ENCODE measurements around the gene GGACT.

Gene GGACT

GRCh38 chr13:100513171-100513570 lies 75.4 kb downstream of the GGACT start:
- no peak overlapping the region for H3K27ac ChIP-seq
- TF ChIP-seq CTCF (IDR thresholded peaks at IDR 0.05) = no peak

GRCh38 chr13:100512422-100512821 lies 76.2 kb downstream of the GGACT start:
- Histone ChIP-seq H3K9me3 (ENCODE audit: control insufficient read depth, low read length) (no peaks in the 10 kb centered on the region), H3K79me2 (no peaks in the 10 kb centered on the region), H3K9ac (no peak overlapping the region), H3K27ac (no peak overlapping the region), H3K4me3 (ENCODE audit: low read depth, low read length) (no peak overlapping the region), H3K27me3 (ENCODE audit: control insufficient read depth, insufficient read depth, low read length) (no peaks in the 10 kb centered on the region), H3K36me3 (ENCODE audit: control insufficient read depth, insufficient read depth, low read length) (no peaks in the 10 kb centered on the region), H2AFZ (no peak overlapping the region), H3K4me1 (no peaks in the 10 kb centered on the region), H3K4me2 (ENCODE audit: low read length) (no peak overlapping the region)
- TF ChIP-seq CTCF (IDR thresholded peaks at IDR 0.05) = no peak

More at GRCh38 chr13:100513171-100513570, 75.4 kb downstream of the GGACT start:
- H3K4me3 ChIP-seq (ENCODE audit: low read depth, low read length) = no peak overlapping the region
- H3K9me3 ChIP-seq (ENCODE audit: control insufficient read depth, low read length) = no peaks in the 10 kb centered on the region
- no peaks in the 10 kb centered on the region for H3K36me3 ChIP-seq (ENCODE audit: control insufficient read depth, insufficient read depth, low read length)
- no peaks in the 10 kb centered on the region for H3K27me3 ChIP-seq (ENCODE audit: control insufficient read depth, insufficient read depth, low read length)
- H3K79me2 ChIP-seq = no peaks in the 10 kb centered on the region
- H3K9ac ChIP-seq = no peak overlapping the region
- no peaks in the 10 kb centered on the region for H3K4me1 ChIP-seq
- H3K4me2 ChIP-seq (ENCODE audit: low read length) = no peak overlapping the region
- H2AFZ ChIP-seq = no peak overlapping the region

GRCh38 chr13:100511466-100511865 lies 77.1 kb downstream of the GGACT start:
- H3K9ac ChIP-seq = no peak overlapping the region
- H3K9me3 ChIP-seq (ENCODE audit: control insufficient read depth, low read length) = no peaks in the 10 kb centered on the region
- no peak overlapping the region for H3K4me2 ChIP-seq (ENCODE audit: low read length)
- no peak overlapping the region for H3K27ac ChIP-seq
- no peaks in the 10 kb centered on the region for H3K27me3 ChIP-seq (ENCODE audit: control insufficient read depth, insufficient read depth, low read length)
- no peak overlapping the region for H2AFZ ChIP-seq
- no peaks in the 10 kb centered on the region for H3K79me2 ChIP-seq
- H3K4me1 ChIP-seq = no peaks in the 10 kb centered on the region
- H3K4me3 ChIP-seq (ENCODE audit: low read depth, low read length) = no peak overlapping the region
- TF ChIP-seq CTCF (IDR thresholded peaks at IDR 0.05) = no peak
- no peaks in the 10 kb centered on the region for H3K36me3 ChIP-seq (ENCODE audit: control insufficient read depth, insufficient read depth, low read length)

- H3K9me3 ChIP-seq (ENCODE audit: control insufficient read depth, low read length) = no peaks in the 10 kb centered on the region
- H3K27me3 ChIP-seq (ENCODE audit: control insufficient read depth, insufficient read depth, low read length) = no peaks in the 10 kb centered on the region
- no peak overlapping the region for H3K27ac ChIP-seq
- H3K79me2 ChIP-seq = no peaks in the 10 kb centered on the region
- no peak overlapping the region for H2AFZ ChIP-seq
- no peaks in the 10 kb centered on the region for H3K36me3 ChIP-seq (ENCODE audit: control insufficient read depth, insufficient read depth, low read length)
- H3K4me2 ChIP-seq (ENCODE audit: low read length) = no peak overlapping the region
- H3K4me3 ChIP-seq (ENCODE audit: low read depth, low read length) = no peak overlapping the region
- no peak for TF ChIP-seq CTCF (IDR thresholded peaks at IDR 0.05)
- H3K9ac ChIP-seq = no peak overlapping the region
- no peaks in the 10 kb centered on the region for H3K4me1 ChIP-seq
Measured at GRCh38 chr13:100510208-100510957, 78.2 kb downstream of the GGACT start.

- no peaks in the 10 kb centered on the region for H3K79me2 ChIP-seq
- H3K4me3 ChIP-seq (ENCODE audit: low read depth, low read length) = no peak overlapping the region
- no peak overlapping the region for H3K4me2 ChIP-seq (ENCODE audit: low read length)
- H3K9ac ChIP-seq = no peak overlapping the region
- no peak overlapping the region for H2AFZ ChIP-seq
- no peaks in the 10 kb centered on the region for H3K9me3 ChIP-seq (ENCODE audit: control insufficient read depth, low read length)
- no peaks in the 10 kb centered on the region for H3K36me3 ChIP-seq (ENCODE audit: control insufficient read depth, insufficient read depth, low read length)
- no peaks in the 10 kb centered on the region for H3K4me1 ChIP-seq
- no peak overlapping the region for H3K27ac ChIP-seq
- TF ChIP-seq CTCF (IDR thresholded peaks at IDR 0.05) = no peak
- no peaks in the 10 kb centered on the region for H3K27me3 ChIP-seq (ENCODE audit: control insufficient read depth, insufficient read depth, low read length)
Measured at GRCh38 chr13:100508996-100509395, 79.6 kb downstream of the GGACT start.
